Stimulated activated CD8-positive, alpha-beta memory T cell treated with anti-CD3 and anti-CD28 coated beads, Interleukin-4, amount 100 ng/mL, for 48 hours (primary cell): ENCODE data around the gene ATP4A.
A peak's percentile ranks its signal among the peaks of the same experiment; 100 is the strongest.

Experiments used
- DNase-seq: peaks from one replicate; pipeline ENCODE4 v3.0.0-alpha.2; 2020

ATP4A gene

DNA sequence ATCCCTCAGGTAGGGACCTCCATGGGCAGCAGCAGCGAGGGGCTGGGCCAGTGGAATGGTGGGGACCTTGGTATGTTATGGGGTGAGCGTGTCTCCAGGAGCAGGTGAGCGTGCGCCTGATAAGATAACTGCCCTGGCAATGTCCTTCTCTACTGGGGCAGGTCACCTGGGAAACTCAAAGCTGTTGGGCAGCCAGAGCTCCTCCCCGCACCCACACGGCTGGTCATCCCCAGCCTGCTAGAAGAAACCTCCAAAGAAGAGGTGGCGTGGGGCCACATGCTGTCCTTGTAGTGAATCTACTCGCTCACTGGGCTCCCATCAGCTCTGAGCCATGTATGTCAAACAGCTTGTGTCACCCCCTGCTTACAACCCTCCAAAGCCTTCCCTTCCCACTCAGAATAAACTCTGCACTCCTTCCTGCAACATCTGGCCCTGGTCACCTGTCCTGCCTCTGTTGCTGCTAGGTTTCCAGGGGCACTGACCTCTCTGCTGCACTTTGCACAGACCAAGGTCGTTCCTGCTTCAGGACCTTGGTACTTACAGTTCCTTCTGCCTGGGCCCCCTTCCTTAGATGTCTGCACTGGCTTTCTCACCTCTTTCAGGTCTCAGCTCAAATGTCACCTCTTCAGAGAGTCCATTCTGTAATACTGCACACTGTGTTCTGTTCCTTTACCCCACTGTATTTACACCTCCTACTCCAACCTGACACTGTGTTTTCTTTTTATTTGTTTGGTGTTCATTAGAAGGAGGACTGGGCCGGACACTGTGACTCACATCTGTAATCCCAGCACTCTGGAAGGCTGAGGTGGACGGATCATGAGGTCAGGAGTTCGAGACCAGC is 1.8 kb upstream of the ATP4A start:
- DNase-seq, result no peak

DNA sequence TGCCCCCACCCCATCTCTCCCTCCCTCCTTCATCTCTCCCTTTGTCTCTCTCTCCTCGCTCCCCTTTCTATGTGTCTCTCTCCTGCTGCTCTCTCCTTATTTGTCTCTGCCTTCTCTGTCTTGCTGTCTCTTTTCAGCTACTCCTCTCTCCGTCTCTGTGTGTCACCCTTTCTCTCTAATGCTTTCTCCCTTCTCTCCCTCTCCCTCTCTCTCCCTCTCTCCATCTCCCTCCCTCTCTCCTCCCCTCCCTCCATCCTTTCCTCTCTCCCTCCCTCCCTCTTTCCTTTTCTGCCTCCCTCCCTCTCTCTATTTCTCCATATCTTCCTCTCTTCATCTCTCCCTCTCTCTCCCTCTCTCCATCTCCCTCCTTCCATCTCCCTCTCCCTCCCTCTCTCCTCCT is 682 bp downstream of the ATP4A start:
- DNase-seq, result no peak

DNA sequence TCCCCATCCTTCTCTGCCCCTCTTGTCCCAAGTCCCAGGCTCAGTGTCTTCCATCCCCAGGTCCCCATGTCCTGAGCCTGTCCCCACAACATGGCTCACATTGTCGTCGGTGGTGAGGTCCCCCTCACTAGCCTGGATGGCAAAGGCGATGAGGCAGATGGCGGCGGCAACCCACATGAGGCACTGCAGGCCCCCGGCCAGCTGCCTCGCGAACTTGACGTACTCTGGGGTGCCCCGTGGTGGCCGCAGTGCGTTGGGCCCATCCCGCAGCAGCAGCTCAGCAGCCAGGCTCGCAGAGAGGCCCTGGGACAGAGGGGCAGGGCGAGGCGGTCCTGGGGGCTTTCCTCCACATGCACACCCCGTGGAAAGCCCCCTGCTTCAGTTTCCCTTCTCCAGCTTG is 1.1 kb downstream of the ATP4A start:
- no peak for DNase-seq

DNA sequence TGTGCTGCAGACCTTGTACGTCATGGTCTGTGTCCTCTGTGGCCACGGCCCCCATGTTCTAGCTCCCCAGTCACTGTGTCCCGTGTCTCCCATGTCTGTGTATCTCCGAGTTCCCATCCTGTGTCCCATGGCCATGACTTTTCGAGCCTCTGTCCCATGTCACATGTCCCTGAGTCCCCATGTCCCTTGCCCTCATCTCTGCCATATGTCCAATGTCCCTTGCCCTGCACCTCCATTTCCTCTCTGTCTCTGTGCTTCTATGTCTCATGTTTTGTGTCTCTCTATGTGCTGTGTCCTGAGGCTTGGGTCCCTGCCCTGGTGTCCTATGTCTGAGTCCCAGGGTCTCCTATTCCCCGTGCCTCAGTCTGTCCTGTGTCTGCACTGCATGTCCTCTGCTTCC is 2.0 kb downstream of the ATP4A start:
- no peak for DNase-seq

DNA sequence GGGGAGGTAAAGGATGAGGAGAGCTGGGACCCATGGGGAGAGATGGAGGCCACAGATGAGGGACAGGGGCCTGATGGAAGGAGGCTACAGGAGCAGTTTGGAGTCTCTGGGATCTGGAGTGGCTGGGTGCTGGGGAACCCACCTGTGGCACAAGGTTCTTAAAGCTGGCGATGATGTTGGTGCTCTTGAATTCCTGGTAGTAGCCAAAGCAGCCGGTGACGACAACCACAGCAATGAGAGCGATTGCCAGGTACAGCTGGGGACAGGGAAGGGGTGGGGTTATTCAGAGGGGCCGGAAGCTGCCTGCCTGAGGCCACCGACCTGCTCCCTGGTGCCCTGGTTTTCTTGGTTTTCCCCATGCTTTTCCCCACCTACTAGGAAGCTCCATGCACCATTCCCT is 2.8 kb downstream of the ATP4A start:
- DNase-seq, result no peak

DNA sequence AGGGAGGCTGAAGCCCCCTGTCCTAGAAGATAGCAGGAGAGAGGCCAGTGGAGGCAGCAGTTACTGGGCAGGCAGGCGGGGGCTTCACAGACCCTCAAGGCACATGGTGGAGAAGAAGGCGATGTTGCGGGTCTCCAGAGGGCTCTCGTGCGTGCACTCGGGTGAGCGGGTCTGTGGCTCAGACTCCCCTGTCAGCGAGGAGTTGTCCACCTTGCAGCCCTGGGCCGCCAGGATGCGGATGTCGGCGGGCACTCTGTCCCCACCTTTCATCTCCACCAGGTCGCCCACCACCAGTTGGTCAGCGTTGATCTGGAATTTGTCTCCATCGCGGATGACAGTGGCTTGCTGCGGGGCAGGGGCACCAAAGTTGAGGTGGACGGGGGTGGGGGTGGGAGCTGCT is 3.2 kb downstream of the ATP4A start:
- DNase-seq, result no peak

DNA sequence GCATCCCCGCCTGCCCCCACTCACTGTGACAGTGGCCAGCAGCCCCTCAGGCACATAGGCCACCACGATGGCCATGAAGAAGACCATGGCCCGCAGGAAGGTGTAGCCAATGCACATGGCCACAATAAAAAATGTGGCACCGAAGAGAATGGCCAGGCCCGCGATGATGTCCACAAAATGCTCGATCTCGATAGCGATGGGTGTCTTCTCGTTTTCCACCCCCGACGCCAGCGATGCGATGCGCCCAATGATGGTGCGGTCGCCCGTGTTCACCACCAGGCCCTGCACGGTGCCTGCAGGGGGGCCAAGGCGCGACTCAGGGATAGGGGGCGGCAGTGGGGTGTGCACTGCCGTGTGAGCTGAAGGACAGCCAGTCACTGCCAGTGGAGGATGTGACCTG is 3.7 kb downstream of the ATP4A start:
- no peak for DNase-seq

DNA sequence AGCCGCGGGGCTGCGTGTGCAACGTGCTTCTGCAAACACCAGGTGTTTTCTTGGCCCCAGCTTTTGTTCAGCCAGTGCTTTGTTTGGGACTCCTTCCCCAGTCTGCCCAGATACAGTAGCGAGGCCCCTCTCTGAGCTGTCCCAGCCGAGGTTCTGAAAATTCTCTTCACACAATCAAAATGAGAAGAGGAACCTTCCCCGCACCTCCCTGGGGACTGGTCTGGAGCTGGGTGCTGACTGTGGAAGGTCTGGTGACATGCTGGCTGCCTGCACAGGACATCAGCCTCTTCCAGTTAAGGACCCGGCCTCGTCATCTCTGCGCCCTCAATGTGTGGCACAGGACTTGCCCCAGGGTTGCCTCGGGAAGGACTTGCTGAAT is 4.2 kb downstream of the ATP4A start:
- no peak for DNase-seq

DNA sequence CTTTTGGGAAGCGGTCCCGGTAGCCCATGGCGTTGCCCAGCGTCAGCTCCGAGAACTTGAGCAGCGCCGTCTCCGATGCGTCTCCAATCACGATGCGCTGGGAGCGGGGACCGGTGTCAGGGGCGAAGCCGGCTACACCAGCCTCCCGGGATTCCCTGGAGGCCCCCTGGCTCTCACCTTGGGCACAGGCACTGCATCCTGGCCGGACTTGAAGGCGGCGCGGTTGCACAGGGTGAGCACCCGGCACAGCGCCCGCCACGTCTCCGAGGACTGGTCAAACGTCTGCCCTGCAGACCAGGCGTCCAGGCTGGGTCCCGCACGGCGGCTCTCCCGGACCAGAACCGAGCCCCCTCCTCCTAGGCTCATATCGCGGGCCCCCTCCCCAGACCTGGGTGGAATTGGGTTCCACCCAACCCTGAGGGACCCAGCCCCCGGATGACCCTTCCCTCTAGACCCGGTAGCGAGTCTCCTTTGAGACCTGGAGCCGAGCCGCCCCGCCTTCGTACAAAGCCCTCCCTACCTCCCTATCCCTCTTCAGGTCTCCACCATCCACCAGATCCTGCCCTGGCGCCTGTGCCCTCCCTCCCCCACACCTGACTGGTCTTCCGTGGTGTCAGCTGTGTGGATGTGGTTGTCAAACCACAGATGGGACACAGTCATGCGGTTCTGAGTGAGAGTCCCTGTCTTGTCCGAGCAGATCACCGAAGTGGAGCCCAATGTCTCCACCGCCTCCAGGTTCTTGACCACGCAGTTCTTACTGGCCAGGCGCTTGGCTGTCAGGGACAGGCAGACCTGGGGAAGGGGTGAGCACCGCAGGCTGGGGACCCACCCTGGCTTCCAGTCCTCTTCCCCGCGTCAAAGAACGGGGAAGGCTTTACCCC is 4.8 kb downstream of the ATP4A start:
- DNase-seq, result no peak

DNA sequence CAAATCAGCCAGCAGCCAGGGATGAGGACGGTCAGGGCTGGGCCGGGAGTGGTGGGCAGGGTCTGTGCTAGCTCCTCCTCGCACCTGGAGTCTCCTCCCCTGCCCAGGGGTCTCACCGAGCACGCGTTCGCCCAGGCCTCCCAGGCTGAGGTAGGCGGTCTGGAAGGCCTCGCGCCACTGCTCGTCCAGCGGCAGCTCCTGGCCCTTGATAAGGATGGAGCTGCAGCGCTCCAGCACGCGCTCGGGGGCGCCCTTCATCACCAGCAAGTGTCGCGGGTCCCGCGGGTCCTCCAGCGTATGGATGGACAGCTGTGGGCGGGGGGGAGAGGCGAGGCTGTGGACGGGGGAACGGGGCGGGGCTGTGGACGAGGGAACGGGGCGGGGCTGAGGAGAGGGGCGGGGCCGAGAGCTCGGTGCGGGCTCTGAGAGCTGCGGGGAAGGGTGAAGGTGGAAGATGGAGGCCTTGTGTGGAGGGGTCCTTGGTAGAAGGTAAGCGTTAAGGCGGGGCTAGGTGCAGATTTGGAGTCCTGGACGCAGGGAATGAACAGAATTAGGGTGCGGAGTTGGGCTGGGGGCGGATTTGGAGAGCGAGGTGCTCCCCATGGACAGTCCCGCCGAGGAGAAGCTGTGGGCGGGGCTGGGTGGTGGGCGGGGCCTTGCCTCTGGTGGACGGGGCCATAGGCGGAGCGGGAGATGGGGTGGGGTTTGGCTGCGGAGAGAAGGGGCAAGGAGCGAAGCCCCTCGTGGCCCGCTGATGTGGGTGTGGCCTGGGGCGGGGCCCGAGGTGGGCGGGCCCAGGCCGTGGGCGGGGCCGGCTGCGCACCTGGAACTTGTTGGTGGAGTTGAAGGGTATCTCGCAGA is 5.7 kb downstream of the ATP4A start:
- peak; percentile 82 for DNase-seq

DNA sequence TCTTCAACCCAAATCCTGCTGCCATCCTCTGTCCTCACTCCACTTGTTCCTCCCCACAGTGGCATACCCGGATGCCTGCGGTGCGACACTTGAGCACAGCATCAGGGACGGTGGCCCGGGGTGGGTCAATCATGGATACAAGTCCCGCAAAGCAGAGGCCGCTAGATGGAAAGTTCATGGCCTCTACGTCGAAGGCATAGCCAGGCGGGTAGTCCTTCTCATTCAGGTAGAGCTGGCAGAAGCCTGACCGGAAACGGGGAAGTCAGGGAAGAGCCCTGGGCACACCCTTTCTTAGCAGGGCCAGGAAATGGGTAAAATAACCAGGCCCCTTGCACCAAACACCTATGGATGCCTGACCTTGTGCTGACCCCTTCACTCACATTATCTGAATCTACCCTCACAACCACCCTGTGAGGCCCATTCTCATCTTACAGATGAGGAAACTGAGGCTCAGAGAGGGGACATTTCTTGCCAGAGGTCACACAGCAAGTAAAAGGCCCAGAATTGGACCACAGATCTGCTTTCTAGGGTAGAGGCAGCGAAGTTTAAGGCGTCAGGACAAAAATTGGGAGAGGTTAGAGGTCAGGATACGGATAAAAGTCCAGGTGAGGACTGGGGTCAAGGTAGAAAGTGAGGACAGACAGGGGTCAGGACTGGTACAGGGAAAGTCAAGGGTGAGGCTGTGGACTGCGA is 6.5 kb downstream of the ATP4A start:
- no peak for DNase-seq

DNA sequence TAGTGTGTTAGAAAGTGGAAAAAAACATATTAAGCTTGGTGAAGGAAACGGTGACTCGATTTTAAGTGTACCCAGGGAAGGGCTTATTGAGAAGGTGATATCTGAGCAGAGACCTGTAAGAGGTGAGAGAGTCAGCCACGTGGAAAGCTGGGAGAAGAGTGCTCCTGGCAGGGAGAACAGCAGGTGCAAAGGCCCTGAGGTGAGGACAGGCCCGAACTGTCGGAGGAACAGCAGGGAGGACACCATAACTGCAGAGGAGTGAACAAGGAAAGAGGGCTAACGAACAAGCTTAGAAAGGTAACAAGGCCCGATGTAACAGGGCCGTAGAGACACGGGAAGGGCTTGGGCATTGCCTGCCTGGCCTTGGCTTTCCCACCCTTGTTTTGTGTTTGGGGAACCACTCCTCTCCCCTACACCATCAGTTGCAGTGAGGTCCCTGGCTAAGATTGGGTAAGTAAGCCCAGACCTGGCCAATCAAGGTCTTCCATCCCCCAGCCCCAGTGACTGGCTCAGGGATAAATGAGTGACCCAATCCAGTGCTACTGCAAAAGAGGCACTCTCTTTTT is 7.3 kb downstream of the ATP4A start:
- no peak for DNase-seq

DNA sequence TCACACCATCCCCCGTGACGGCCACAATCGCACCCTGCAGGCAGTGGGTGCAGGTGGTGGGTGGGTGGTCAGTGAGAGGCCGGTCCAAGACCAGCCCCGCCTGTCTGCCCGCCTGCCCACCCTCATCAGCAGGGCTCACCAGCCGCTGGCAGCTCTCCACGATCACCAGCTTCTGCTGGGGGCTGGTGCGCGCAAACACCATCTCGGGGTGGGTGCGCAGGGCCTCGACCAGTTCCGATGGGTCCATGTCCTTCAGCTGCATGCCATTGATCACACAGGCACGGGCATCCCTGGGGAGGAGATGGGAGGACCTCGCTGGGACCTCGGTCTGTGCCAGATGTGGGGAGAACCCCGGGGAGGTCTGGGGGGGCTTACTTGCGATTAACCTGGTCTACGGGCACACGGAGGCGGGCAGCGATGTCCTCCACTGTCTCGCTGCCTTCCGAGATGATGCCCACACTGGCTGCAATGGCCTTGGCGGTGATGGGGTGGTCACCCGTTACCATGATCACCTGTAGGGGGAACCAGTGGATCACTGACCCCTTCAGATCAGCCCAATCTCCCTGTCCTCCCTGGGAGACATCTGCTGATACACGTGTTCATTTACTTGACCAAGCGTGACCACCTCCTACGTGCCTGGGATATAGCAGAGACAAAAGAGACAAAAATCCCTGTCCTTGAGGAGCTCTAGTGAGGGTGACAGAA is 8.0 kb downstream of the ATP4A start:
- no peak for DNase-seq

DNA sequence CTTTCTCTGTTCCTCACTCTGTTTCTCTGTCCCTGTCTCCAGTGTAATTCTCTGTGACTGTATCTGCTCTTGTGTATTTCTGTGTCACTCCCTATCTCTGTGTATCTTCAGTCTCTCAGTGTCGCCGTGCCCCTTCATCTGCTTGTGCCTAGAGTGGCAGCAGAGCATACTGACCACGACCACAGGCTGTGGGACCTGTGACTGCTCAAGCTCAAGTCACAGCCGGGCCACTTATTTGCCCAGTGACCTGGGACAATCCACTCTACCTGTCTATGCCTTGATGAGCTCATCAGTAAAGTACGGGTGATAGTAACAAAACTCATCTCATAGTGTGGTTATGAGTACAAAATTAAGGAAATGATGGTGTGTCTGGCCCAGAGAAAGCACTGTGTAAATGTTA is 9.4 kb downstream of the ATP4A start:
- no peak for DNase-seq

DNA sequence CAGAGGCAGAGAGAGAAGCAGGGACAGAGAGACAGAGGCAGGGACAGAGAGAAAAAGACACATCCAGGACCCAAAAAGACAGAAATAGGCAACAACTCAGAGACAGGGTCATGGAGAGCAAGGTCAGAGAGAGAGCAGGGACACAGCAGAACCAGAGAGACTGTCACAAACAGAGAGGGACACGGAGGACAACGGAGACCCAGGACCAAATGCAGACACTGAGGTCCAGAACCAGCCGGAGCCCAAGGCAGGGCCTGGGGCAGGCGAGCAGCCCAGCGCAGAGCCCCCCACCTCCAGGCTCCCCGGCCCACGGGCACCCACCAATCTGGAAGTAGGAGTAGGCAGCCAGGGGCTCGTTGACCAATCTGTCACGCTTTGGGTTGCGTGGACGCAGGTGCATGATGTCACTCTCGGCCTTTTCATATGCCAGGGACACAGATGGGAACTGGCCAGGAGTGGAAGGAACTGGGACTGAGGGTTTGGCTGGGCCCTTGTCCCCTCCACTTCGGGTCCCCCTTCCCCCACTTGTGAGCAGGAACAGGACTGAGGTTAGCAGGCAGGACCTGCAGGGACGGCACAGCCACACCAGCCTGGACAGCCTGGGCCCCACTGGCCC is 10.0 kb downstream of the ATP4A start:
- DNase-seq, result no peak

DNA sequence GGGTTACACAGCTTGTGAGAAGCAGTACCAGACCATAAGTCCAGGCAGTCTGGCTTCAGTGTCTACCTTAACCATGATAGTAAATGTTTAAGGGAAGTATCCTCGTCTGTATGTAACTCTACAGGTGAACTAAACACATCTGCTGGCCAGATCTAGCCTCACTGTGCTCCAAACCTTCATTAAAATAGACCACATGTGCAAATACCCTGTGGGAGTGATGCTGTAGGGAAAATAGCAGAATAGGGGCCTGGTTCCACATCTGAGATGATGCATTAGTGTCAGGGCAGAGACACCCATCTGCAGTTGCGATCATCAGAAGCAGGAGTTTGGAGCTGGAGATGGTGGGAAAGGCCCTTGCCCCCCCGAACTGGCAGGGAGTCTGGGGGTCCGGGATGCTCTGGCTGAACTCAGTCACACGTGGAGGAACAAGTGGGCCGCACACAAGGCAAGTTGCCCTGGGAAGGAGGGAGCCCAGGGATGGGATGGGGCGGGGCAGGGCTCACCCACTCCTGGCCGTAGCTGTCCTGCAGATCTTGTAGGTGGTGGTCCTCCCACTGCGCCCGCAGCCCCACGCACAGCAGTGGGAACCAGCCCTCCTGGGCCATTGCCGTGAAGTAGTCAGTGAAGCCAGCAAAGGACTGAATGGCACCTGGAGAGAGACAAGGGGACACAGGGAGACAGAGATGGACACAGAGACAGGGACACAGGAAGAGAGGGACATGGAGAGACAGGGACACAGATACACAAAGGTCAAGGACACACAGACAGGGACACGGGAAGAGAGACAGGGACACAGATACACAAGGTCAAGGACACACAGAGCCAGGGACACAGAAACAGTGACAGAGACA is 10.7 kb downstream of the ATP4A start:
- no peak for DNase-seq

DNA sequence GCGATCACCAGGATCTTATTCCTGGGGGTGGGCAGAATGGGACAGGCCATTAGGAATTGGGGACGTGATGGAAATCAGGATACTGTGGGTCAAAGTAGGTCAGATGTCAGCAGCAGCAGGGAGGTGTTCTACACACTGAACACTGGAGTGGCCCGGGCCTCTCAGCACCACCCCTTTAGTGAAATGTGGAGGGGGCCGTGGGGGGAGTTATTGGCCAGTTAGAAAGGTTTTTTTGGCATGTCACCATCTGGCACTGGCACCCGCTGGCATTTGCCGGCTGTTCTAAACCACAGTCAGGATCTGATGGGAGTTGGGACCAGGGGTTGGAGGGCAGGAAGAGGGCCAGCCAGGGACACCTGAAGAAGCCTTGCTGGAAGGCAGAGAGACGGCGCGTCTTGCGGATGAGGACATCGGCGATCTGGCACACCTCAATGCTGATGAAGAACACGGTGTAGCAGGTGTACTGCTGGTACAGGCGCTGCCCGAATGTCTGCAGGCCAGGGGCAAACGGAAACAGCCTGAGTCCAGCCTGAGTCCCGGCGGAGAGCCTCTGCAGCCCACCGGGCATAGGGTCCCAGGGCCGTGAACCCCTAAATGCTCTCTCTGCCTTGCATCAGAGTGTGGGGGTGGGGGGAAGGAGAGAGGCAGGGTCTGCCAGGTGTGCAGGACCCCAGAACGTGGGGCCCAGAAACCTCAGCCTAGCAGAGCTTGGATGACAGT is 12.2 kb downstream of the ATP4A start:
- no peak for DNase-seq

DNA sequence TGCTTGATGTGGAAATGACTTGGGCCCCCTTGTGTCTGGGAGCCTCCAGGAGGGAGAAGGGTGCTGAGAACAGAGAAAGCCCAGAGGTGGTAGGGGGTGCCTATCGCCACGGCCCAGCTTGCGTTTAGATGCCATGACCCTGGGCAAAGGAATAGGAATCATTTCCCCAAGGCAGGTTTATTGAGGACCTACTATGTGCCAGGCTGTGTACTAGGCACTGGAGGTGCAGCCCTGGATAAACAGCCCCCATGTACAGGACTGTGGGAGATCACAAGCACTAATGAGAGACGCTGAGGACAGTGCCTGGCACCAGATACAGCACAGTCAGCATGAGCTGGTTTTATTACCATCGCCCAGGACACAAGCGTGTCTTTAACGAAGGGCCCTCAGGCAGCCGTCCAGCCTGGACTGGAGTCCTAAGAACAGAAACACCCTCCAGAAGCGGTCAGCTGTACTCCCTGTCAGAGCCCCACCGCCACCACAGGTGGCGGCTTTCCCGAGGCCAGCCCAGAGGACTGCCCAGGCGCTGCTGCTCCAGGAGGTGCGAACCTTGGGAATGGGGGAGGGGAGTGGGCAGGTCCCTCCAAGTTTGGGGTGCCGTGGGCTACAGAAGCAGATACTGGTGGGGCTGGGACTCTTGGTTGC is 13.5 kb downstream of the ATP4A start:
- no peak for DNase-seq
